ENCODE results near the gene CDH24.

The CDH24 gene

GRCh38 chr14:23066368-23066767 lies 9.0 kb upstream of the CDH24 start:
- in situ Hi-C loops (cut with MboI; ENCODE audit: low sequenced_read_pairs) = loop anchor here (25.0 kb wide), 1 partner anchor 504 kb away; no protein-coding TSS in a partner anchor
- no peak overlapping the region for H3K4me3 ChIP-seq
- H3K27me3 ChIP-seq (ENCODE audit: low read depth) = no peaks in the 10 kb centered on the region
- no peaks in the 10 kb centered on the region for H3K9me3 ChIP-seq
- peaks cover 73% of the 10 kb centered on the region for H3K36me3 ChIP-seq (replicated peaks)
- no peak for DNase-seq (ENCODE audit: low spot score in 2 of 2)
- peaks cover 10% of the 10 kb centered on the region for H3K4me1 ChIP-seq

- Histone ChIP-seq H3K4me1 (no peaks in the 10 kb centered on the region), H3K36me3 (replicated peaks) (peaks cover 89% of the 10 kb centered on the region), H3K9me3 (no peaks in the 10 kb centered on the region), H3K27me3 (ENCODE audit: low read depth) (no peaks in the 10 kb centered on the region), H3K4me3 (no peak overlapping the region)
- DNase-seq (ENCODE audit: low spot score in 2 of 2) = no peak
- in situ Hi-C loops (cut with MboI; ENCODE audit: low sequenced_read_pairs) = loop anchor here (25.0 kb wide), 1 partner anchor 501 kb away; no protein-coding TSS in a partner anchor
Observed at GRCh38 chr14:23063601-23064000, 6.3 kb upstream of the CDH24 start.

GRCh38 chr14:23062002-23062401 lies 4.7 kb upstream of the CDH24 start:
- no peaks in the 10 kb centered on the region for H3K27me3 ChIP-seq (ENCODE audit: low read depth)
- H3K4me1 ChIP-seq = no peaks in the 10 kb centered on the region
- H3K9me3 ChIP-seq = no peaks in the 10 kb centered on the region
- no peak overlapping the region for H3K4me3 ChIP-seq
- DNase-seq (ENCODE audit: low spot score in 2 of 2) = no peak
- peaks cover 81% of the 10 kb centered on the region for H3K36me3 ChIP-seq (replicated peaks)
- in situ Hi-C loops (cut with MboI; ENCODE audit: low sequenced_read_pairs) = loop anchor here (25.0 kb wide), 1 partner anchor 500 kb away; no protein-coding TSS in a partner anchor

- H3K4me3 ChIP-seq = no peak overlapping the region
- in situ Hi-C loops (cut with MboI; ENCODE audit: low sequenced_read_pairs) = loop anchor here (25.0 kb wide), 1 partner anchor 498 kb away; no protein-coding TSS in a partner anchor
- H3K9me3 ChIP-seq = no peaks in the 10 kb centered on the region
- H3K4me1 ChIP-seq = 0 out of 2 replicates have a peak, but pooled peaks cover 8% of the 10 kb centered on the region
- H3K27me3 ChIP-seq (ENCODE audit: low read depth) = no peaks in the 10 kb centered on the region
- DNase-seq (ENCODE audit: low spot score in 2 of 2) = no peak
- H3K36me3 ChIP-seq (replicated peaks) = peaks cover 69% of the 10 kb centered on the region
Observed at GRCh38 chr14:23060536-23061260, 3.4 kb upstream of the CDH24 start.

- no peaks in the 10 kb centered on the region for H3K27me3 ChIP-seq (ENCODE audit: low read depth)
- peaks cover 52% of the 10 kb centered on the region for H3K36me3 ChIP-seq (replicated peaks)
- DNase-seq (ENCODE audit: low spot score in 2 of 2) = no peak
- 0 out of 2 replicates have a peak, but pooled peaks cover 8% of the 10 kb centered on the region for H3K4me1 ChIP-seq
- in situ Hi-C loops (cut with MboI; ENCODE audit: low sequenced_read_pairs) = loop anchor here (25.0 kb wide), 1 partner anchor 497 kb away; no protein-coding TSS in a partner anchor
- no peak overlapping the region for H3K4me3 ChIP-seq
- no peaks in the 10 kb centered on the region for H3K9me3 ChIP-seq
Observed at GRCh38 chr14:23058654-23059504, 1.6 kb upstream of the CDH24 start.

- in situ Hi-C loops (cut with MboI; ENCODE audit: low sequenced_read_pairs) = loop anchor here (25.0 kb wide), 1 partner anchor 496 kb away; no protein-coding TSS in a partner anchor
- H3K27me3 ChIP-seq (ENCODE audit: low read depth) = no peaks in the 10 kb centered on the region
Observed at GRCh38 chr14:23057757-23058653, 685 bp upstream of the CDH24 start.

GRCh38 chr14:23056145-23056955 lies 970 bp downstream of the CDH24 start:
- 0 out of 2 replicates have a peak, but pooled peaks cover 8% of the 10 kb centered on the region for H3K4me1 ChIP-seq
- H3K36me3 ChIP-seq (replicated peaks) = peaks cover 28% of the 10 kb centered on the region
- in situ Hi-C loops (cut with MboI; ENCODE audit: low sequenced_read_pairs) = loop anchor here (25.0 kb wide), 1 partner anchor 494 kb away; no protein-coding TSS in a partner anchor
- H3K4me3 ChIP-seq = peak overlapping the region; percentile 63
- no peaks in the 10 kb centered on the region for H3K9me3 ChIP-seq
- DNase-seq (ENCODE audit: low spot score in 2 of 2) = peak; percentile 79 to 90
- H3K27me3 ChIP-seq (ENCODE audit: low read depth) = no peaks in the 10 kb centered on the region

More at GRCh38 chr14:23057757-23058653, 685 bp upstream of the CDH24 start:
- no peaks in the 10 kb centered on the region for H3K9me3 ChIP-seq
- peaks cover 43% of the 10 kb centered on the region for H3K36me3 ChIP-seq (replicated peaks)
- peak; percentile 87 to 96 for DNase-seq (ENCODE audit: low spot score in 2 of 2)
- H3K4me1 ChIP-seq = 0 out of 2 replicates have a peak, but pooled peaks cover 8% of the 10 kb centered on the region
- H3K4me3 ChIP-seq = peak overlapping the region; percentile 63

GRCh38 chr14:23055621-23056144 lies 1.6 kb downstream of the CDH24 start:
- in situ Hi-C loops (cut with MboI; ENCODE audit: low sequenced_read_pairs) = loop anchor here (25.0 kb wide), 1 partner anchor 493 kb away; no protein-coding TSS in a partner anchor
- Histone ChIP-seq H3K4me1 (0 out of 2 replicates have a peak, but pooled peaks cover 8% of the 10 kb centered on the region), H3K36me3 (replicated peaks) (peaks cover 25% of the 10 kb centered on the region)

GRCh38 chr14:23055147-23055550 lies 2.2 kb downstream of the CDH24 start:
- Histone ChIP-seq H3K9me3 (no peaks in the 10 kb centered on the region), H3K36me3 (replicated peaks) (peaks cover 20% of the 10 kb centered on the region), H3K4me1 (0 out of 2 replicates have a peak, but pooled peaks cover 8% of the 10 kb centered on the region), H3K27me3 (ENCODE audit: low read depth) (no peaks in the 10 kb centered on the region), H3K4me3 (no peak overlapping the region)
- in situ Hi-C loops (cut with MboI; ENCODE audit: low sequenced_read_pairs) = loop anchor here (25.0 kb wide), 1 partner anchor 493 kb away; no protein-coding TSS in a partner anchor
- no peak for DNase-seq (ENCODE audit: low spot score in 2 of 2)

More at GRCh38 chr14:23055621-23056144, 1.6 kb downstream of the CDH24 start:
- no peak overlapping the region for H3K4me3 ChIP-seq
- DNase-seq (ENCODE audit: low spot score in 2 of 2) = no peak
- no peaks in the 10 kb centered on the region for H3K27me3 ChIP-seq (ENCODE audit: low read depth)
- no peaks in the 10 kb centered on the region for H3K9me3 ChIP-seq

GRCh38 chr14:23054000-23054811 lies 3.1 kb downstream of the CDH24 start:
- Histone ChIP-seq H3K36me3 (replicated peaks) (peaks cover 14% of the 10 kb centered on the region), H3K9me3 (no peaks in the 10 kb centered on the region), H3K4me1 (0 out of 2 replicates have a peak, but pooled peaks cover 8% of the 10 kb centered on the region), H3K4me3 (no peak overlapping the region), H3K27me3 (ENCODE audit: low read depth) (no peaks in the 10 kb centered on the region)
- no peak for DNase-seq (ENCODE audit: low spot score in 2 of 2)
- in situ Hi-C loops (cut with MboI; ENCODE audit: low sequenced_read_pairs) = loop anchor here (5.0 to 25.0 kb wide), 2 partner anchors 77 to 492 kb away; no protein-coding TSS in a partner anchor

GRCh38 chr14:23053426-23053825 lies 3.9 kb downstream of the CDH24 start:
- no peak for DNase-seq (ENCODE audit: low spot score in 2 of 2)
- in situ Hi-C loops (cut with MboI; ENCODE audit: low sequenced_read_pairs) = loop anchor here (5.0 to 25.0 kb wide), 2 partner anchors 76 to 491 kb away; no protein-coding TSS in a partner anchor
- no peak overlapping the region for H3K4me3 ChIP-seq

More at GRCh38 chr14:23053426-23053825, 3.9 kb downstream of the CDH24 start:
- Histone ChIP-seq H3K36me3 (replicated peaks) (peaks cover 6% of the 10 kb centered on the region), H3K27me3 (ENCODE audit: low read depth) (no peaks in the 10 kb centered on the region), H3K9me3 (no peaks in the 10 kb centered on the region), H3K4me1 (0 out of 2 replicates have a peak, but pooled peaks cover 8% of the 10 kb centered on the region)
